NCI-H226 (cell line): ENCODE measurements around the gene FAM25A.
"Not testable (repeated sequence)": the region's sequence is repeated elsewhere in the genome, so short reads cannot be mapped to it uniquely, and the experiment has no call there.

Source experiments
- DNase-seq: peaks from one replicate; pipeline ENCODE4 v3.0.0-alpha.2; 2015

Gene FAM25A

DNA sequence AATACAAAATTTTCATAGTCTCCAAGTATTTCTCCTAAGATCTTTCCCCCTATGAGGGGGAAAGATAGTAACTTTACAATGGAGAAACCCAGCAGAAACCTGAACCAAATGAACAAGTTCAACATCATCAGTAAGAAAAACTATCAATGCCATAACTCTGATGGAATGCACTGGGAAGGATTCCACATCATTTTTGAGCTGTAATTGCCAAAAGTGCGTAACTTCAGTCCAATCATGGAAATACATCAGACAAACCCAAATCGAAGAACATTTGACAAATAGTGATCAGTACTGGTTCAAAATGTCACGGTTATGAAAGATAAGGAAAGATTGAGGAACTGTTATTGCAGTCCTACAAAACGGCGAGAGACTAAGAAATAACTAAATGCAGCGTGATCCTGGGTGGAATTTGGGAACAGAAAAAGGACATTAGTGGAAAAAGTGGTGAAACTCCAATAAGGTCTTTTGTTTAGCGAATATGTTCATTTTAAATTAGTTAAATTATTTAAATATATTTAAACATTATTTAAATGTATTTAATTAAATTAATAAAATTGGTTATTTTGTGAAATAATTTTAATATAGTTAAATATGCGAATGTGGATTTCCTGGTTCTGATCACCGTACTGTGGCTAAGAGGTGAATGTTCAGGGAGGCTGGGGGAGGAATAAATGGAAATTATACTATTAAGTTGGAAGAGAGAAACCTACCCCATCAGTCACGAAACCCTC is 4.9 kb upstream of the FAM25A start:
- DNase-seq: not testable (repeated sequence)

DNA sequence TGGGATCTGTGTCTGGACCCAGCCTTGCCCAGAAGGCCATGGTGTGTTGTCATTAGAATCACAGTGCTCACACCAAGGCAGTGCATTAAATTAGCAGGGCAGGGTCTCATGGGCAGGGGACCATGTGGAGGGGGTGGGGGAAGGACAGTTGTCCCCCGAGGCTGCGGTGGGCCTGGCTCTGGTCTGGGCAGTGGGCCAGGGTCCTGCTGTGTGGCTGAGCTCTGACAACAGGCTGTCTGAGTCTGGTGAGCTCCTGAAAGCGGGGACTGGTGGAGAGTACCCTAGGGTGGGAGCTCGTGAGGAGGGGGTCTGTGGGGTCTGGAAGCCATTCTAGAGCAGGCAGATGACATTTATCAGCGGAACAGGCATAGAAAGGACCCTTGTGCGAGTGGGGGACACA is 2.0 kb upstream of the FAM25A start:
- DNase-seq: not testable (repeated sequence)

DNA sequence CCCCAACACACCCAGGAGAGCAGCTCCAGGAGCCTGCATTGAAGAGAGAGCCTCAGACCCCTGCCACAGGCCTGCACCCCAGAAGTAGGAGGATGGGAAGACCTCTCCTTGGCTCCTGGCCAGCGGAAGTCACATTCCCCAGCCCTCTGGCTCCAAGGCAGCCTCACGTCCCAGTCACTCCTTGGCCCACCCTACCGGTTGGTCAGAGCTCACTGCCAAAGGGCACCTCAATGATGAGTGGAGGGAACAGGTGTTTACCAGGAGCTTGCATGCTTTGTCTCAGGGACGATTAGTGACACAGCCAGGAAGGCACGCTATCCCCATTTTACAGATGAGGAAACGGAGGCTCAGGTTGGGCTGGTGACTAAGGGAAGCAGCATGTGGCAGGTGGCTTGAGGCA is 1.0 kb upstream of the FAM25A start:
- DNase-seq: not testable (repeated sequence)

DNA sequence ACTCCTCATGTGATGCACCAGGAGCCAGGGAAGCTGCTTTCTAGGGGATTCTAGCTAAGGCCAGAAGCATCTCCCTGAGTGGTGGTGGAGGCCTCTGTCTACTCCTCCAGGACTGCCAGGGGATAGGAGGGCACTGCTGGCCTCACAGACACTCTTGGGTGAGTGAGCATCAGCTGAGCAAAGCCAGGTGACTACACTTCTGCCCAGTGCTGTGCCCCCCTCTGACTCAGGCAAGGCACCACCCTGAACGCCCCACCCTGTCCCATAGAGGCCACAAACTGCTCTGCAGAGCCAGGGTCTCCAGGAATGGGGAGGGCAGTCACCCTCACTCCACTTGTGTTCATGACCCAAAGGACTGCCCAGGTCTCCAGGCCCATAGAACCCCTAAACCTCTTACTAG is 590 bp upstream of the FAM25A start:
- not testable (repeated sequence) for DNase-seq

GRCh38 chr10:87025285-87025958 is 5.3 kb downstream of the FAM25A start:
- DNase-seq: peak; percentile 83

GRCh38 chr10:87026747-87027508 is 6.8 kb downstream of the FAM25A start:
- not testable (repeated sequence) for DNase-seq

DNA sequence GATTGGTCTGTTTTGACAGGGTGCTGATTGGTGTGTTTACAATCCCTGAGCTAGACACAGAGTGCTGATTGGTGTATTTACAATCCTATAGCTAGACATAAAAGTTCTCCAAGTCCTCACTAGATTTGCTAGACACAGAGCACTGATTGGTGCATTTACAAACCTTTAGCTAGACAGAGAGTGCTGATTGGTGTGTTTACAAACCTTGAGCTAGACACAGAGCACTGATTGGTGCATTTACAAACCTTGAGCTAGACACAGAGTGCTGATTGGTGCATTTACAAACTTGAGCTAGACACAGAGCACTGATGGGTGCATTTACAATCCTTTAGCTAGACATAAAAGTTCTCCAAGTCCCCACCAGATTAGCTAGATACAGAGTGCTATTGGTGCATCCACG is 10.3 kb downstream of the FAM25A start:
- not testable (repeated sequence) for DNase-seq

DNA sequence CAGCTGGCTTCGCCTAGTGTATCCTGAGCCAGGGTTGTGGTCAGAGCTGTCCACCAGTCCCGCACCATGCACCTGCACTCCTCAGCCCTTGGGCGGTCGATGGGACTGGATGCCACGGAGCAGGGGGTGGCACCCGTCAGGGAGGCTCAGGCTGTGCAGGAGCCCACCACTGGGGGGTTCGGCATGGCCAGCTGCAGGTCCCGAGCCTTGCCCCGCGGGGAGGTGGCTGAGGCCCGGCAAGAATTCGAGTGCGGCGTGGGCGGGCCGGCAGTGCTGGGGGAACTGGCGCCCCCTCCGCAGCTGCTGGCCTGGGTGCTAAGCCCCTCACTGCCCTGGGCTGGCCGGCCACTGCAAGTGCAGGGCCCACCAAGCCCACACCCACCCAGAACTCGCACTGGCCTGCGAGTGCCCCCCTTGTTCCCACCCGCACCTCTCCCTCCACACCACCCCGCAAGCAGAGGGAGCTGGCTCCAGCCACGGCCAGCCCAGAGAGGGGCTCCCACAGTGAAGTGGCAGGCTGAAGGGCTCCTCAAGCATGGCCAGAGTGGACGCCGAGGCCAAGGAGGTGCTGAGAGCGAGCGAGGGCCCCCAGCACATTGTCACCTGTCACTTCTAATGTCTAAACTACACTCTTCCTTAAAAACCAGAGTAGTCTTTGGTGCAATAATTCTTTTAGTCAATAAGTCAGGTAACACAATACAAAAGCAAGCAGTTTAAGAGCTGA is 11.0 kb downstream of the FAM25A start:
- no peak for DNase-seq

GRCh38 chr10:87036623-87037022 is 16.5 kb downstream of the FAM25A start:
- no peak for DNase-seq

- DNase-seq: no peak
These were observed 18.2 kb downstream of the FAM25A start for GRCh38 chr10:87038286-87038717.

GRCh38 chr10:87038786-87039185 is 18.7 kb downstream of the FAM25A start:
- DNase-seq: peak; percentile 34

DNA sequence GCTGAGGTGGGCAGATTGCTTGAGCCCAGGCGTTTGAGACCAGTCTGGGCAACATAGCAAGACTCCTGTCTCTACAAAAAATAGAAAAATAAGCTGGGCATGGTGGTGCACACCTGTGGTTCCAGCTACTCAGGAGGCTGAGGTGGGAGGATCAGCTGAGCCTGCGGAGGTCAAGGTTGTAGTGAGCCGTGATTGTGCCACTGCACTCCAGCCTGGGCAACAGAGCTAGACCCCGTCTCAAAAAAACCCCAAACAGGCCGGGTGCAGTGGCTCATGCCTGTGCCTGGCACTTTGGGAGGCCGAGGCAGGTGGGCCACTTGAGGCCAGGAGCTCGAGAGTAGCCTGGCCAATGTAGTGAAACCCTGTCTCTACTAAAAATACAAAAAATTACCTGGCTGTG is 23.5 kb downstream of the FAM25A start:
- DNase-seq: not testable (repeated sequence)

- DNase-seq: no peak
These were observed 25.4 kb downstream of the FAM25A start for GRCh38 chr10:87045434-87045938.

DNA sequence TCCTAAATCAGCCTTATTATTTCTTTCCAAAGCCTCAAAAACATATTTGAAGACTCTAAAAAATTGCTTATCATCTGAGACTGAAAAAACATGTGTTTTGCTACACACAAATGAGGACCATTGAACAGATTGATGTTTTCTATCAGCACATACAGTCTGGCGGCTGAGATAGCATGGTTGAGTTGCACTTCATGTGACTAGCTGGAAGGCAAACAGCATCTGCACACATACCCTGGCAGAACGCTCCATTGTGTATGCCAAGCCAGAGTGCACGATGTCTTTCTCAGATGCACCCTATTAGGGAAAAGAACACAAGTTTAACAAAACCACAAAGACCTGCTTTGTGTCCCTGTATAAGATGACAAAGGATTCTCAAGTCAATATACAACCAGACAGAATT is 33.0 kb downstream of the FAM25A start:
- DNase-seq: no peak

DNA sequence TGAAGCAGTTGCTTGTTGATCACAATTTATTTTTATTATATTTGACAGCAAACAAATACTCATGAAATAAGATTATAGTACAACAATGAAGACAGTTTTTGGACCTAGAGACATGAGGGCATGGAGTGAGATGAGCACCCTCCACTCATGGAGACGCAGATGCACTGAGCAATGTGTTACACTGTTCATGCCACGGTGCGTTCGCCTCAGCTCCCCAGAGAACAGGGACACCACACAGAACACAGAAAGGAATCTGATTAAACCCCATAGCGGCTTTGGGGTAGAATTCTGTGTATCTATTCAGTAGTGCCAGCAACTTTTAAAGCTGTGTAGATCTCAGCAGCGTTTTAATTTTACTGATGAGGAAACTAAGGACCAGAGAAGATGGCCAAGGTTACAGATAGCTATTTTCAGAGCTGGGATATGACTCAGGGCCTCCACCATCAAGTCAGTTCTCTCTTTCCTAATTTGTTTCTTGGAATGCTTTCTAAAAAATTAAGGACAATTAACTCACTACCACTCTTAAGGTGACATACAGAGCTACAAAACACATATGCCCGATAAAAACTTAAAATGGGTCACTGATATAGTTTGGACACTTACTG is 33.6 kb downstream of the FAM25A start:
- no peak for DNase-seq

- peak; percentile 89 for DNase-seq
These were observed 34.5 kb downstream of the FAM25A start for GRCh38 chr10:87054373-87055295.

DNA sequence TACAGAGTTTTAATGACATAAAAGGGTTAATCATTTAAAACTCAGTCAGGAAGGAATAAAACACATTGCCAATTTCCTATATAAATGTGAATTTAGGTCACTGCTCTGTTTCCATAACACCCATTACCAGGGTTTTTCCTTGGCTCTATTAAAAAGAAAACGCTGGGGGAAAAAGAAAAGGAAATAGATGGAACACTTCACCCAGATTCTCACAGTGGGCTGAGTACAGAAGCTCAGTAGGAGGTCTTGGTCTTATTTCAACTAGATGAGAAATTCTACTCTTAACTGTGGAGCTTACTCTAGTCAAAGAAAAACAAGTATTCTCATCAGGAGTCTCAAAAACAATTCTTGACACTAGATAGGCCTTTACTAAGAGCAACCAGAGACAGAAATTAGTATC is 38.1 kb downstream of the FAM25A start:
- no peak for DNase-seq

DNA sequence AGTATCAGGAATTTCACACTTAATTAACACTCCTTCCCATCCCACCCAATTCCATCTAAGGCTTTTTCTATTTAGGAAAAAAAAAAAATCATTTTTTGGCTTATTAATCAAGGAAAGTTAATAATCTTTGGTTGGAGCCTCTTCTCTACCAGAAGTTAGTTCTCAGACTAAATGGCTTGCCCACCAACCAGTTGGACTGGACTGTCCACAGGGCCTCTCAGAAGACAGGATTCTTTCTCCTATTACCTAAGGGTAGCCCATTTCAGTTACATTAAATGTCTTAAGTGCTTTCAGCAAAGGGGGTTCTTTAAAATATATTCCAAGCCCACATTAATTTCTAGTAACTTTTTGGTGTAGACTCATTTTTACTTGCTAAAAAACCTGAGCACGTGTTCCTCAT is 39.3 kb downstream of the FAM25A start:
- no peak for DNase-seq

DNA sequence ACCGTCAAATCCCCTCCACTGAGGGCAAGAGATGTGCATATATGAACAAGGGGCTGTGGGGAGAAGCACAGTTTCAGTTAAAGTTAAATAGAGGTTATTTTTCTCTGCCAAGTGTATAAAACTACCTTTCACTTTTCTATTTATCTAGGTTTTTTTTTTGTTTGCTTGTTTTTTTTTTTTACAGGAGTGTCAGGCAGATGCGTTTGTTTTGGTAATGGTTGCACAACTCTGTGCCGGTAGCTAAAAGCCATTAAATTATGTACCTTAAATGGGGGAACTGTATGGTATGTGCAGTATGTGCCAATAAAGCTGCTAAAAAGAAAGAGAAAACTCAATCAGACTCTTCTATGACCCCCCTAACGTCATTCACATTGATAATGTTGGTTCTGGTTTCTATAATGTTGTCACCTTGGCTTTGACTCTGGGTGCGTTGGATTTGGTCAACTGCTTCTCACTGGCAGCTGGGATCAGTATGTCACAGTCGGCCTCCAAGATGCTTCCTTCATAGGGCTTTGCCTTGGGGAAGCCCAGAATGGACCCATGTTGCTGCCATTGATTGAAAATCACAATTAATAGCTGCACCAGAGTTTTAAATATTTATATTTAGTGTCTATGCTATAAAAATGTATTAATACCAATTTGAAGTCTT is 40.3 kb downstream of the FAM25A start:
- DNase-seq: no peak

GRCh38 chr10:87064651-87065050 is 44.6 kb downstream of the FAM25A start:
- no peak for DNase-seq

DNA sequence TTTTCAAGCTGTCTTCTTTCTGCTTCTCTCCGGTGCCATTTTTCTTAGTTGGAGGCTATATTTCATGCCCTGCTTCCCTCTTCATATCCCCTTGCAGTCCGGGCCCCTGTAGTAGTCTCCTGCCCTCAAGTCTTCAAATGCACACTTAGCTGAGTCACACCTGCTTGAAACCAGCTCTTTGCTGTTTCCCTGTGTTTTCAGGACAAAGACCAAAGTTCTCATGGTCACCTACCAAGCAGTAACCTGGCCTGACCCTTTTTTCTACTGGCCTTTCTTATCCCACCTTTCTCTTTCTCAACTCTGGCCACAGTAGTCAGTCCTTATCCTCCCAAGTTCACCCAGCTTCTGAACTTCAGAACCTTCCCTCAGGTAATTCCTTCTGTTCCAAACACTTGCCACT is 46.1 kb downstream of the FAM25A start:
- no peak for DNase-seq
